Prostate gland (tissue), 2 donors: Measurements from ENCODE around the gene CYRIA.

Experiments used
- POLR2A ChIP-seq: fragments of 450-650 bp; IDR thresholded peaks from one replicate; pipeline ENCODE4 v1.6.1; 2016; ENCODE audit warnings: antibody characterized with exemption, mild to moderate bottlenecking
- TF ChIP-seq, protein P1 (sequence below), 4 experiments: fragments of 200-600 bp in 2 of 4; fragments of 450-650 bp in 2 of 4; sonication (generic) in 2 of 4; IDR thresholded peaks; 1 replicate in 3 of 4; 2 replicates in 1 of 4; pipeline ENCODE4 v1.5.1; 2016 to 2019; ENCODE audit warnings: antibody characterized with exemption in 4 of 4, mild to moderate bottlenecking in 2 of 4, moderate library complexity in 2 of 4

DNA sequence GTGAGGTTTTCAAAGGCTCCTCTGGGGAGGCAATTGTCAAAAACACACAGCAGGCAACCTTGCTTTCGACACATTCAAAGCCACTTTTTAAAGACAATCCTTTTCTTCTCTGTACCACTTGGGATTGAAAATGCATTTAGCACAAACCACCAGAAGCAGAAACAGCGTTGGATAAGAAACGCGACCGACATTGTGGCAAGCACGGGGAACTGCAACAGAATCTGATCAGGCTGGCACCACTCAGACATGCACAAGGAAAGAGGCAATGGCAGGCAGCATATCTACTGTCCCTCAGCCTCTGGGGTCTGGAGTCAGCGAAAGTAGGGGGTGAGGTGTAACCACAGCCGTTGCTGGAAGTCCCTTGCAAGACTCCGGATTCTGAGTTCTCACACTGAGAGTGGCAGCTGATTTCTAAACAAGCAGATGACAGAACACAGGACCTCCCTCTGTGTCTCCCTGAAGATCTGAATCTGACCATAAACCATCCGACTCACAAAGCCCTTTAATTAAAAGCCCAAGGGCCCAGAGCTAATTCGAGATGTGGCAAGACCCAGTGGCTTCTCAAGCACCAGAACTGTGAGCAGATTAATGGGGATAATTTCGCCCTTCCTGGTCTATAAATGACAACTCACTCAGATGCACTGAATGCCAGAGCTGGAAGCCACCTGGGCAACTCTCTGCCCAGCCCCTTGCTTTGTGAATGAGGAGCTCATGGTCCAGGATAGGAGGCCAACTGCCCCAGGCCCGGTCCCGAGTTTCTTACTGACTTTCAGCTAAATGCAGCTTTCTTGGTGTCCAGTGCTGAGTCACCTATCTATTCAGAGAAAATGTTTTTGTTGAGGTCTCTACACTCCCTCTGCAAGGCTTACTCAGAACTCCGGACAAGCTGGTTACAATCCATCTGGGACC is 29.6 kb downstream of the CYRIA start:
- TF ChIP-seq, protein P1, sequence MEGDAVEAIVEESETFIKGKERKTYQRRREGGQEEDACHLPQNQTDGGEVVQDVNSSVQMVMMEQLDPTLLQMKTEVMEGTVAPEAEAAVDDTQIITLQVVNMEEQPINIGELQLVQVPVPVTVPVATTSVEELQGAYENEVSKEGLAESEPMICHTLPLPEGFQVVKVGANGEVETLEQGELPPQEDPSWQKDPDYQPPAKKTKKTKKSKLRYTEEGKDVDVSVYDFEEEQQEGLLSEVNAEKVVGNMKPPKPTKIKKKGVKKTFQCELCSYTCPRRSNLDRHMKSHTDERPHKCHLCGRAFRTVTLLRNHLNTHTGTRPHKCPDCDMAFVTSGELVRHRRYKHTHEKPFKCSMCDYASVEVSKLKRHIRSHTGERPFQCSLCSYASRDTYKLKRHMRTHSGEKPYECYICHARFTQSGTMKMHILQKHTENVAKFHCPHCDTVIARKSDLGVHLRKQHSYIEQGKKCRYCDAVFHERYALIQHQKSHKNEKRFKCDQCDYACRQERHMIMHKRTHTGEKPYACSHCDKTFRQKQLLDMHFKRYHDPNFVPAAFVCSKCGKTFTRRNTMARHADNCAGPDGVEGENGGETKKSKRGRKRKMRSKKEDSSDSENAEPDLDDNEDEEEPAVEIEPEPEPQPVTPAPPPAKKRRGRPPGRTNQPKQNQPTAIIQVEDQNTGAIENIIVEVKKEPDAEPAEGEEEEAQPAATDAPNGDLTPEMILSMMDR (IDR thresholded peaks at IDR 0.05): no peak
- no peak for TF ChIP-seq POLR2A
